CD4-positive, alpha-beta T cell treated with Interleukin-2 at 100 ng/mL for 4 hours (primary cell): Measurements from ENCODE around the gene GPR161.
"Not testable (repeated sequence)": the region's sequence is repeated elsewhere in the genome, so short reads cannot be mapped to it uniquely, and the experiment has no call there.

ENCODE experiments used
- DNase-seq: peaks from one replicate; pipeline ENCODE4 v3.0.0-alpha.2; 2020; ENCODE audit warnings: low spot score

Gene GPR161

DNA sequence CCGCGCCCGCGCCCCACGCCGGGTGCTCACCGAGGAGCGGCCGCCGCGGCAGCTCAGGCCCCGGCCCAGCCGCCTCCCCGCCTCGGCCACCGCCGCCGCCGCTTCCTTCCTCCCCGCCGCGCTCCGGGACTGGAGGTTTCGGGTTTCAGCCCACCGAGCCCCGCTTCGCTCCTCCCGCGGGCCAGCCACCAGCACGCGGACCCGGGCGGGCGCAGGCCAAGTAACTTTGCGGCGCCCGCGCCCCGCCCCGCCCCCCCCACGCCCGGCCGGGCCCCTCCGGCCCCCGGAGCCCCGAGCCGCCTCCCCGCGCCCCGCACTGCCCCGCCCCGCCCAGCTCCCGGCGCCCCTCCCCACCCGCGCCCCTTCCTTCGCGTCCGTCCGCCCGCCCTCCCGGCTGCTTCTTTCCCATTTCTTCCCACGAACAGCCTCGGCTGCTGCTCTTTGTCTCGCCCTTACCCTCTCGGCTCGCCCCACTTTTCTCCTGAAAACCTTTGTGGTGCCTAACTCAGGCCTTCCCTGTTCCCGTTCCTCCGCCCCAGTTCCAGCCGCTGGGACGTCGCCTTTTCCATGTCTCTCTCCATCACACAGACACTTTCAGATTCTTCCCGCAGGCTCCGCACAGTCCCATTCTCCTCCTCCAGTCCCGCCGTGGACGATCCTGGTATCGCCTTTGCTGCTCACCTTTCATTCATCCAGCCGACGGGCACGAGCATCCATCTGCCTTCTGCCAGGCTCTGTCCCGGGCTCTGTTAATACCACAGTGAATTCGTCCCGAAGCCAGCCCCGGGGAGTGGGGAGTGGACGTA, at the start of gene GPR161:
GPR161 (minus strand) TSS at position 222 of the 806 bp plus-strand sequence. CDS start 32,080 bp downstream, outside the sequence.
- DNase-seq: no peak

- not testable (repeated sequence) for DNase-seq
These were observed 44.5 kb upstream of the GPR161 start for GRCh38 chr1:168181063-168181720.

GRCh38 chr1:168180148-168180524, 43.4 kb upstream of the GPR161 start:
- DNase-seq: no peak

DNA sequence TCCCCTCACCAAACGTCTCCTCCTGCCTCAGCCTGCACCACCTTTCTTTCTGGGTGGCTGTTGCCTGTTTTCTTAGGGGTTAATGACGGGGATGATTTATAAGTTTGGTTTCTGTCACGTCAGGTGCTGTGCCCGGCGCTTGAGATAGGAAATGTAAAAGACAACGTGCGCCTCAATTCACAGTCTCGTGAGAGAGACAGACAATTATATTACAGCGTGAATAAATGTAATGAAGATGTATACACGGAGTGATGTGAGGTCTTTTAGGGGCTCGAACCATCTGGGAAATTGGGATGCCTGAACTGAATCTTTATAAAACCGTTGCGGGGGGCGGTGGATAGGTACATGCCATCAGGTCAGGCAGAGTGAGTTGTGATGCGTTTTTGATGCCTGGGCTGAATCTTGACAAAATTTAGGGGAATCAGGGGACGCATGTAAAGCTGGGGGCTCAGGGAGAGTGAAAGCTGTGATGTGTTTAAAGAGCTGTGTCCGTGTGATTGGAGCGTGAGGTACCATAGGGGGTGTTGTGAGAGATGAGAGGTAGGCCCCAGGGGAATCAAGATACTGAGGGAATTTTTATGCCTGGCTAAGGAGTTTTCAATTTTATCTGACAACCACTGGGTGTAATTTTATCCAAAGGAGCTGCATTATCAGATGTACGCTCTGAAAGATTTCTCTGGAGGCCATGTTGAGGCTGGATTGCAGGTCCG, 42.9 kb upstream of the GPR161 start:
- DNase-seq: no peak

- peak; percentile 95 for DNase-seq
These were observed 42.1 kb upstream of the GPR161 start, which contains the start of gene TIPRL for GRCh38 chr1:168178638-168179437. Gene TIPRL, plus strand, starts transcription at chr1:168178962. Its CDS starts 116 bp downstream, at chr1:168179078.

DNA sequence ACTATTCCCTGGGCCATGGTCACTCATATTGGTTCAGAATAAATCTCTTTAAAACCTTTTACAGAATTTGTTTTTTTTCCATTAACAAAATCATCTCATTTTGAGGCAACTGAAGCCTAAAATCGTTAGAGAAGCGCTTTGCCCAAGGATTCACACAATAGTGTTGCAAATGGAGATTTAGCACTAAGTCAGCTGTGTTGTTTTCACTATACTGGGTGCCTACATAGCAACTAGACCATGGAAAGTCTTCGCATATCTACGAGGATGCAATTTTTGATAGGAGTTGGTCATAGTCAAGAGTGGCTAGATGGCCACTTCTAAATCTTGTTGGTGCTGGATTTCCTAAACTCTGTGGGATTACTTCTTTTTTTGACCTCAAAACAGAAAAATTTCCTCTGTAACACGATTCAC, 41.5 kb upstream of the GPR161 start:
- no peak for DNase-seq

GRCh38 chr1:168172250-168172915, 35.7 kb upstream of the GPR161 start:
- no peak for DNase-seq

DNA sequence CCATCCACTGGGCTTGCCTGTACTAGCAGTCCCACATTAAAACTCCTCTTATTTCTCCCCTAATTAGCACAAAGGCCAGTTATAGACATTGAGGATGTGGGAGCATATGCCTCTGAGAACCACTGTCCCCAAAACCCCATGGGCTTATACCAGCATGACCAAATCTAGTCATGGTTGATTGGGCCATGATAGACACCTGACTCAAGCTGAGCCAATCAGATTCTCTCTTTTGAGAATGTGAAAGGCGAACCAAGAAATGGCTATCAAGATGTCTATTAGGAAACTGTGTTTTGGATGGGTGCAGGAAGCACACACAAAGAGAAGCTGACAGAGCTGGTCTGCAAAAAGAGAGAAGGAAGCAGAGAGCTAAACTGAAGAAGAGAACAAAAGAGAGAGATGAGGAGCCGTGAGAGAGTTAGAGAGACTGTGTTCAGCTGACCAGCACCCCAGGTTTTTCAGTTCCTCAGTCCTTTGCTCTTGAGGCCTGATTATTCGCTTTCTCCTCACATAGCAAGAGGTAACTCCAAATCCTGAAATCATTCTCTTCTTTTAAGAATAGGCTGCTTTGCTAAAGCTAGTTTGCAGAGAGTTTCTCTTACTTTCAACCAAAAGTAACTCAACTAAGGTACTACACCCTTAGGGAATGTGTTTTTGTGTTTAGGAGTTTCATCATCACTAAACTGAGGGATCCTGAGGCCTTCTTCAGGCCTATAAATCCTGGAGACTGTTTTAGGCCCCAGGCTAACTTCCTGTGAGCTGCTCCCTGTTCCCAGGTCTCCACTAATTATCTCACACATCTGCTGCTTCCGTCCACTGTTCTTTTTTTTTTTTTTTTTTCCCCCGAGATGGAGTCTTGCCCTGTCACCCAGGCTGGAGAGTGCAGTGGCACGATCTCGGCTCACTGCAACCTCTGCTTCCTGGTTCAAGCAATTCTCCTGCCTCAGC, 34.1 kb upstream of the GPR161 start:
- no peak for DNase-seq

GRCh38 chr1:168167806-168168205, 31.1 kb upstream of the GPR161 start:
- no peak for DNase-seq

DNA sequence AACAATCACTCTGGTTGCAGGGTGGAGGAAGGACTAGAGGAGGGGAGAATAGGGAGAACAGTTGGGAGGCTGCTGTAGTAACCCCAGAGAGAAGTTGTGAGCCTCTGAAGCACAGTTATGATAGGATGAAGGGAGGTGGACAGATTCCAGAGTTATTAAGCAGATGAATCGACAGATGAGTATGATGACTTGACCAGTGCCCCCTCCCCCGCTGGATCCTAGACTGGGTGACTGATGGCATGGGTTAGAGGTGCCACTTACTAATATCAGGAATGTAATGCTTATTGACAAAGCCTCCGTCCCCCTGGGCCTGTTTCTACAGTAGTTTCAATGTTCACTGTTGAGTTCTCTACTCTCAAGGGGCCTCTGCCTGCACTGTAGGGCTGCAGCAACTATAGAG, 28.0 kb upstream of the GPR161 start:
- DNase-seq: no peak

DNA sequence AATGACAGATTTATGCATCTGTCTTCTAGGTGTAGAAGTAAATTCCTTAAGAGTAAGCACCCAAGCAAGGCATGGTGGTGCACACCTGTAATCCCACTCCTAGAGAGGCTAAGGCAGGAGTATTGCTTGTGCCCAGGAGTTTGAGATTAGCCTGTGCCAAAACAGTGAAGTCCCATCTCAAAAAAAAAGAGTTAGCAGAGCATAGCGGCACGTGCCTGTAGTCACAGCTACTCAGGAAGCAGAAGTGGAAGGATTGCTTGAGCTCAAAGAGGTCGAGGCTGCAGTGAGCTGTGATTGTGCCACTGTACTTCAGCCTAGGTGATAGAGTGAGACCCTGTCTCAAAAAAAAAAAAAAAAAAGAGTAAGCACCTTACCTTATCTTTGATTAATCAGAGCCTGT, 26.9 kb upstream of the GPR161 start:
- DNase-seq: no peak

DNA sequence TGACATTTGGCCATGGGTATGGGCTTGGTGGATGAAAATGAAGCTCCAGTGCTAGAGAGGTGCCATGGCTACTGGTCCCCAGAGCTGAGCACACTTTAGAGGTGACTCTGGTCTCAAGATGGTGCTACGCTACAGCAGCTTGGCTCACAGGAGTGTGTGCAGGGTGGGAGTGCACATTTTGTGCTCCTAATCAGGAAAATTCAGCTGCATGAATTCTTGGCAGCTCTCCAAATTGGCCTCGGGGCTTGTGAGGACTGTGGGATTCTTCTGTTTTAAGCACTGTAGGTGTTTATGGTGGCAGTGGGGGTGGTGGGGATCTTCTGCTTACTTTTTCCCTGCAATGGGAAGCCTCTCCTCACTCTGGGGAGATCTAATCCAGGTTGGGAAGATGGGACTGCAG, 24.7 kb upstream of the GPR161 start:
- no peak for DNase-seq

- DNase-seq: no peak
These were observed 23.2 kb upstream of the GPR161 start for GRCh38 chr1:168159979-168160378.

GRCh38 chr1:168159251-168159650, 22.5 kb upstream of the GPR161 start:
- no peak for DNase-seq

- no peak for DNase-seq
These were observed 20.9 kb upstream of the GPR161 start for GRCh38 chr1:168157638-168158037.

GRCh38 chr1:168155910-168156309, 19.2 kb upstream of the GPR161 start:
- DNase-seq: no peak

DNA sequence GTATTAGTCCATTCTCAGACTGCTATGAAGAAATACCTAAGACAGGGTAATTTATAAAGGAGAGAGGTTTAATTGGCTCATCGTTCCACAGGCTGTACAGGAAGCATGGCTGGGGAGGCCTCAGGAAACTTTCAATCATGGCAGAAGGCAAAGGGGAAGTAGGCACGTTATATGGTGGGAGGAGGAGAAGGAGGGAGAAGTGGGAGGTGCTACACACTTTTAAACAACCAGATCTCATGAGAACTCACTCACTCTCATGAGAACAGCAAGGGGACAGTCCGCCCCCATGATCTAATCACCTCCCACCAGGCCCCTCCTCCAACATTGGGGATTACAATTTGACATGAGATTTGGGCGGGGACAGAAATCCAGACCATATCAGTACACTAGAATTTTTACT, 18.0 kb upstream of the GPR161 start:
- not testable (repeated sequence) for DNase-seq

DNA sequence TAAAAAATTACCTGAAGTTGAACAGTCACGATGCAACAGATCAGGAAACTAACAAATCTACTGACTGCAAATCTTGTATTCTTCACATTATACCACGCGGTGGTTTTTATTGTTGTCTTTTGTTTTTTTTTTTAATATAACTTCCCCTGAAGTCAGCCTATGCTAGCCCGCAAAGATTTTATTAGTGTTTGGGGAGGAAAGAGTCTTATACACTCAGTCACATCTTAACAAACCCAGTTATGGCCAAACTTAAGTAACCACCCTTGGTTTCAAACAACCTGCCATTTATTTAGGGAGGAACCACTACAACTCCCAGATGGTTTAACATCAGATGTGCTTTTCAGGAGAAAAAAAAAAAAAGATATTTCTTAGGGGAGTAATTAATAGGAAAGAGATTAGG, 15.2 kb upstream of the GPR161 start:
- DNase-seq: no peak

DNA sequence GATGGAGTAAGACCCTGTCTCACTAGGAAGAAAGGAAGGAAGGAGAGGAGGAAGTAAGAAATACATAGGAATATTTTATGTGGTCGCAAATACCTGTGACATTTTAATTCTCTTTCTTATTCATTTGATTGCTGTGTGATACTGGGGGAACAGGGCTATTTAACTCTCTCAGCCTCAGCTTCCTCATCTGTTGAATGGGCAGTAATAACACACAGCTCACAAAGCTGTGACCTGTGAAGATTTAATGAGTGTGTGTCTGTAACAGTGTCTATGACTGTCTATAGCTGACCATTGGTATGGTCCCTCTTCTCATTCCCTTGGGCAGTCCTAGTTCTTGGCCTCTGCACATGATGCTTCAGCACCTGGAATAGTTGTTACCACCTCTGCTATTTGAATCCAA, 13.6 kb upstream of the GPR161 start:
- no peak for DNase-seq

DNA sequence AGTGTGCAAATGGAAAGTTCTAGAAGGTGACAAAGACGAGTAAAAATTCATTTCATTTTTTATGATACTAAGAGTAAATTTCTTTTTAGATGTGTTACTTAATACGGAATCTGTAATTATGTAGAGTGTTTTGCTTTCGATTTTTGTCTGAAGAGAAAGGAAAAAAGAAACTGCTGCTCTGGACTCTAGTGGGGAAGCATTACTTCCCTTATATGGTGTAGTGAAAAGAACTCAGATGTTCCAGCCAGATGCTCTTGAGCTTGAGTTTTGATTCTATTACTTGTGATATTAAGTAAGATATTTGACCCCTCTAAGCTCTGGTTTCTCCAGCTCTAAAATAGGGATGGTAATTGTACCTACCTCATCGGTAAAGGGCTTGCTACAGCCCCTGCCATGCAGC, 12.2 kb upstream of the GPR161 start:
- no peak for DNase-seq
